Endothelial cell of umbilical vein (primary cell): Measurements from ENCODE around the gene C4orf50. TPM values are rescaled to one million over a fixed set of nuclear protein-coding genes. Genes with fewer than 3 reads are reported as not detected.

Source experiments
- BruUV-seq: library from RNA; stranded (reverse); fragments of 400-500 nt; replicated peaks from 2 replicates; lab custom pipeline; 2021; lab: Mats Ljungman, UMichigan
- CTCF ChIA-PET: fragments of 300-600, 350-600 bp; sonication (Branson Sonifier 250); formaldehyde crosslinking; loops from one replicate; lab custom pipeline; 2021; ENCODE audit warnings: antibody characterized with exemption, inconsistent platforms; lab: Charles Lee
- POLR2A ChIA-PET: fragments of 300-600, 350-600 bp; sonication (Branson Sonifier 250); formaldehyde crosslinking; loops from one replicate; lab custom pipeline; 2021; ENCODE audit warnings: antibody characterized with exemption, inconsistent platforms; lab: Charles Lee
- DNase-seq: peaks from one replicate; pipeline ENCODE4 v3.0.0-alpha.2; 2011; ENCODE audit warnings: low read depth, low spot score
- FAIRE-seq: peaks from 2 replicates; lab custom pipeline; 2011; peaks lifted over from hg19 to GRCh38; lab: Jason Lieb, UNC
- H2AFZ ChIP-seq: 2 replicates; pipeline ENCODE4 v1.6.0; 2012; ENCODE audit warnings: low read depth, low read length, control low read depth, inconsistent platforms
- H3K27ac ChIP-seq: 2 replicates; pipeline ENCODE4 v1.5.1; 2011; ENCODE audit warnings: low read depth, mild to moderate bottlenecking, control low read depth, low read length, moderate library complexity; ENCODE audit not compliant: insufficient read depth
- H3K27me3 ChIP-seq, 2 experiments: 2 replicates each; pipeline versions ENCODE4 v1.6.0 to v1.6.1; 2011; ENCODE audit warnings: low read length in 2 of 2, mixed read lengths in 1 of 2; ENCODE audit not compliant: control insufficient read depth in 2 of 2, insufficient read depth in 2 of 2
- H3K36me3 ChIP-seq, 2 experiments: 2 replicates in 1 of 2; 3 replicates in 1 of 2; pipeline ENCODE4 v1.5.1; 2011; ENCODE audit warnings: low read length in 2 of 2, mild to moderate bottlenecking in 1 of 2, moderate library complexity in 1 of 2; ENCODE audit not compliant: control insufficient read depth in 2 of 2, insufficient read depth in 2 of 2; ENCODE audit errors: extremely low read depth in 1 of 2
- H3K4me1 ChIP-seq: 3 replicates; pipeline ENCODE4 v1.5.1; 2011; ENCODE audit warnings: mild to moderate bottlenecking, low read length; ENCODE audit not compliant: control insufficient read depth, insufficient read depth; ENCODE audit errors: extremely low read depth
- H3K4me2 ChIP-seq: 2 replicates; pipeline ENCODE4 v1.6.1; 2011; ENCODE audit warnings: low read length, control low read depth, mixed read lengths; ENCODE audit not compliant: insufficient read depth
- H3K4me3 ChIP-seq, 3 experiments: fragments of 200-600 bp in 1 of 3; sonication (generic), shearing (Covaris generic) in 1 of 3; replicated peaks in 1 of 3; 2 replicates each; pipeline ENCODE4 v1.5.1; 2011 to 2016; ENCODE audit warnings: control low read depth in 3 of 3, low read length in 3 of 3, mild to moderate bottlenecking in 2 of 3, inconsistent platforms in 1 of 3, low read depth in 1 of 3, moderate library complexity in 1 of 3; ENCODE audit not compliant: insufficient read depth in 1 of 3
- H3K79me2 ChIP-seq: 2 replicates; pipeline ENCODE4 v1.6.0; 2012; ENCODE audit warnings: low read length, inconsistent platforms; ENCODE audit not compliant: control insufficient read depth, insufficient read depth
- H3K9ac ChIP-seq: replicated peaks from 2 replicates; pipeline ENCODE3; 2011; ENCODE audit warnings: low read length, control low read depth; ENCODE audit not compliant: insufficient read depth; ENCODE audit errors: extremely low read depth
- H3K9me1 ChIP-seq: replicated peaks from 3 replicates; pipeline ENCODE4 v1.6.0; 2011; ENCODE audit warnings: mild to moderate bottlenecking, low read length; ENCODE audit not compliant: control insufficient read depth, insufficient read depth; ENCODE audit errors: extremely low read depth
- H3K9me3 ChIP-seq: replicated peaks from 2 replicates; pipeline ENCODE4 v1.5.1; 2012; ENCODE audit warnings: low read length, inconsistent platforms; ENCODE audit not compliant: control insufficient read depth, insufficient read depth
- H4K20me1 ChIP-seq: replicated peaks from 2 replicates; pipeline ENCODE3; 2011; ENCODE audit warnings: mild to moderate bottlenecking, low read length; ENCODE audit not compliant: control insufficient read depth, insufficient read depth; ENCODE audit errors: extremely low read depth
- EZH2 ChIP-seq: IDR thresholded peaks from 2 replicates; pipeline ENCODE4 v1.6.1; 2012; ENCODE audit warnings: borderline replicate concordance, low read depth, mild to moderate bottlenecking, moderate library complexity, low read length, inconsistent platforms; ENCODE audit not compliant: severe bottlenecking
- FOS ChIP-seq: IDR thresholded peaks from 2 replicates; pipeline ENCODE4 v1.6.1; 2011; ENCODE audit warnings: mild to moderate bottlenecking, low read length, moderate library complexity, borderline replicate concordance; ENCODE audit not compliant: insufficient read depth
- GATA2 ChIP-seq: IDR thresholded peaks from 2 replicates; pipeline ENCODE4 v1.7.0; 2011; ENCODE audit warnings: low read depth, mild to moderate bottlenecking, moderate library complexity, mixed read lengths, low read length; ENCODE audit not compliant: insufficient read length, insufficient read depth
- JUN ChIP-seq: IDR thresholded peaks from 2 replicates; pipeline ENCODE4 v1.6.1; 2011; ENCODE audit warnings: borderline replicate concordance, low read depth; ENCODE audit not compliant: insufficient read length, insufficient read depth
- MAX ChIP-seq: IDR thresholded peaks from 2 replicates; pipeline ENCODE4 v1.6.1; 2011; ENCODE audit not compliant: insufficient read depth, insufficient read length
- MYC ChIP-seq: IDR thresholded peaks from one replicate; pipeline ENCODE4 v1.6.1; 2011; ENCODE audit warnings: mild to moderate bottlenecking, low read depth, low read length
- POLR2A ChIP-seq: IDR thresholded peaks from 2 replicates; pipeline ENCODE4 v1.6.1; 2012; ENCODE audit warnings: low read depth, mild to moderate bottlenecking, control low read depth, low read length
- POLR2AphosphoS5 ChIP-seq: IDR thresholded peaks from 2 replicates; pipeline ENCODE4 v1.6.1; 2012; ENCODE audit warnings: low read depth, mild to moderate bottlenecking, control low read depth, low read length, moderate library complexity; ENCODE audit not compliant: insufficient read depth
- dilution Hi-C: fragments of 300-500 bp; cut with MboI; formaldehyde crosslinking; loops from one replicate; pipeline ENCODE4 v1.15.0; 2019; ENCODE audit warnings: low sequenced_read_pairs; ENCODE audit not compliant: extremely low pct_ligation_motif_present
- intact Hi-C: fragments of 100-400 bp; cut with micrococcal nuclease; formaldehyde crosslinking; loops from one replicate; pipeline ENCODE4 v1.10.0; 2022
- polyA plus RNA-seq, 4 experiments: library from polyadenylated mRNA; depleted of rRNA in 3 of 4; stranded (reverse) in 3 of 4; unstranded in 1 of 4; fragments of >200 nt; gene quantifications; 2 replicates each; pipeline versions ENCODE4 v1.2.1 to v1.2.3, GENCODE V29; 2011 to 2012; ENCODE audit warnings: missing spikeins in 1 of 4
- total RNA-seq: library from RNA; stranded (reverse); gene quantifications from 2 replicates; pipeline ENCODE4 v1.2.3, GENCODE V29; 2021
- TF ChIP-seq, protein P1 (sequence below), 2 donors: IDR thresholded peaks; 1 replicate in 1 of 2; 2 replicates in 1 of 2; pipeline ENCODE4 v1.5.1; 2011; ENCODE audit warnings: low read length in 2 of 2, mild to moderate bottlenecking in 2 of 2, moderate library complexity in 2 of 2, control low read depth in 1 of 2, inconsistent platforms in 1 of 2, low read depth in 1 of 2; ENCODE audit not compliant: insufficient read depth in 1 of 2; ENCODE audit errors: extremely low read depth in 1 of 2

Gene C4orf50
- total and polyA plus RNA-seq, 2 donors (not counting 3 experiments of a cell fraction or from before 2014, with no cell fraction given), result not detected

DNA sequence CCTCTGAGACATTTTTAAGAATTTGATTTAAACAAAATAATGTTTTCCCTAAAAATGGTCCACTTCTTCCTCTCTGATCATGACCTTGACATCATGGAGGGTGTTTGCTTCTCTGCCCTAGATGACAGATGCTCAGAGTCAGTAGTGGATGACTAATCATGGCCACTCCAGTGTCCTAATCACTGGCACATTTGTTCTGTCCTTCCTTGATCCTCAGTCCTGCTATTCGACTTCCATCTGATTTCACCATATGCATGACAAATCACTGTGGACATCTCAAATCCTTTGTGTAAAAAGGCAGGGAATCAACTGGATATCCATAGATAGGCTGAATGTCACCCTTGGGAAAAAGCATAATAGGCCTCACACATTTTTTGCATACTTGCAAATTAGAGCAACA is 134.3 kb downstream of the C4orf50 start:
- Histone ChIP-seq H3K9me3 (no peaks in the 10 kb centered on the region), H4K20me1 (no peaks in the 10 kb centered on the region), H3K4me2 (no peak overlapping the region), H3K79me2 (no peaks in the 10 kb centered on the region), H3K36me3 (no peaks in the 10 kb centered on the region), H3K4me3 (no peak overlapping the region), H3K27me3 (peaks cover 14 to 21% of the 10 kb centered on the region in 2 experiments), H3K9me1 (no peaks in the 10 kb centered on the region), H3K4me1 (no peaks in the 10 kb centered on the region), H3K9ac (no peak overlapping the region), H2AFZ (no peak overlapping the region), H3K27ac (no peak overlapping the region)
- no peak for DNase-seq
- no peak for TF ChIP-seq MYC
- TF ChIP-seq FOS, result no peak
- no peak for TF ChIP-seq GATA2
- TF ChIP-seq POLR2AphosphoS5, result no peak
- TF ChIP-seq, protein P1, sequence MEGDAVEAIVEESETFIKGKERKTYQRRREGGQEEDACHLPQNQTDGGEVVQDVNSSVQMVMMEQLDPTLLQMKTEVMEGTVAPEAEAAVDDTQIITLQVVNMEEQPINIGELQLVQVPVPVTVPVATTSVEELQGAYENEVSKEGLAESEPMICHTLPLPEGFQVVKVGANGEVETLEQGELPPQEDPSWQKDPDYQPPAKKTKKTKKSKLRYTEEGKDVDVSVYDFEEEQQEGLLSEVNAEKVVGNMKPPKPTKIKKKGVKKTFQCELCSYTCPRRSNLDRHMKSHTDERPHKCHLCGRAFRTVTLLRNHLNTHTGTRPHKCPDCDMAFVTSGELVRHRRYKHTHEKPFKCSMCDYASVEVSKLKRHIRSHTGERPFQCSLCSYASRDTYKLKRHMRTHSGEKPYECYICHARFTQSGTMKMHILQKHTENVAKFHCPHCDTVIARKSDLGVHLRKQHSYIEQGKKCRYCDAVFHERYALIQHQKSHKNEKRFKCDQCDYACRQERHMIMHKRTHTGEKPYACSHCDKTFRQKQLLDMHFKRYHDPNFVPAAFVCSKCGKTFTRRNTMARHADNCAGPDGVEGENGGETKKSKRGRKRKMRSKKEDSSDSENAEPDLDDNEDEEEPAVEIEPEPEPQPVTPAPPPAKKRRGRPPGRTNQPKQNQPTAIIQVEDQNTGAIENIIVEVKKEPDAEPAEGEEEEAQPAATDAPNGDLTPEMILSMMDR (IDR thresholded peaks at IDR 0.05; ENCODE audit: extremely low read depth in 1 of 2, insufficient read depth in 1 of 2, low read depth in 1 of 2, low read length in 2 of 2), result no peak
- TF ChIP-seq POLR2A, result no peak
- TF ChIP-seq EZH2, result no peak
- TF ChIP-seq JUN, result no peak
- TF ChIP-seq MAX, result no peak
- no peak for FAIRE-seq
- dilution Hi-C loops, result no loop called here
- intact Hi-C loops, result no loop called here
- no TSS peak for BruUV-seq
- ChIA-PET CTCF (no interaction called here), POLR2A (no interaction called here)
